GM19035 (cell line): ENCODE results near the gene UGT1A6.
"Not testable (repeated sequence)": the region's sequence is repeated elsewhere in the genome, so short reads cannot be mapped to it uniquely, and the experiment has no call there.

Experiments
- ATAC-seq: cut with Tn5 transposase; IDR thresholded peaks from one replicate; pipeline ENCODE4 v1.9.1; 2021; ENCODE audit not compliant: unreplicated experiment

UGT1A6 gene

DNA sequence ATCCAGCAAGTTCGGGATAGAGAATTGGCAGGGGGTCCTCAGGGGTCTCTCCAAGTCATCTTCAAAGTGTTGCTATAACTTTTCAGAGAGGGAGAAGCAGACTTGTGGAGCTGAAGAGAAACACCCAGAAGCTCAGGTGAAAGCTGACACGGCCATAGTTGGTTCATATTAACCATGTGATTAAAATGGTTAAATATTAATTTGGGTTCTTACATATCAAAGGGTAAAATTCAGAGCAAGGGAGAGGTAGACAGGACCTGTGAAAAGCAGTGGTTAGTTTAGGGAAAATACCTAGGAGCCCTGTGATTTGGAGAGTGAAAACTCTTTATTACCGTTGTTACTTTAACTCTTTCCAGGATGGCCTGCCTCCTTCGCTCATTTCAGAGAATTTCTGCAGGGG is at the start of gene UGT1A6:
Gene UGT1A6 (plus strand): TSS at position 243 of the 400 bp plus-strand sequence. CDS start 115 bp downstream, at position 358.
- ATAC-seq, result no peak

DNA sequence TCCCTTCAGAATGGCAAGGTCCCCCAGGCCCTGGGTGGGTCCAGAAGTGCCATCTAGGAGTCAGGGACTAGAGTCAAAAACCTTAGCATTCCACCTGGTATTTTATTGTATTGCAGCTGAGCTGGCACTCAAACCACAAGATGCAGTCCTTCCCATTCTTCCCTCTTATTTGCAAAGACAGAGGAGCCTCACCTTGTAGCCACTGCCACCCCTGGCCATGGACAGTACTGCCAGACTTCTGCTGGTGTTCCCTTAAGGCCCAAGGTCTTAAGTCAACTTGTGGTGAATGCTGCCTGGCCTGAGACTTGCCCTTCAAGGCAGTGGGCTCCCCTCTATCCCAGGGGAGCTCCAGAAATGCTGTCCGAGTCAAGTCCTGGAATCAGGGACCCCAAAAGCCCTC is 49.6 kb upstream of the UGT1A6 start:
- ATAC-seq, result no peak

DNA sequence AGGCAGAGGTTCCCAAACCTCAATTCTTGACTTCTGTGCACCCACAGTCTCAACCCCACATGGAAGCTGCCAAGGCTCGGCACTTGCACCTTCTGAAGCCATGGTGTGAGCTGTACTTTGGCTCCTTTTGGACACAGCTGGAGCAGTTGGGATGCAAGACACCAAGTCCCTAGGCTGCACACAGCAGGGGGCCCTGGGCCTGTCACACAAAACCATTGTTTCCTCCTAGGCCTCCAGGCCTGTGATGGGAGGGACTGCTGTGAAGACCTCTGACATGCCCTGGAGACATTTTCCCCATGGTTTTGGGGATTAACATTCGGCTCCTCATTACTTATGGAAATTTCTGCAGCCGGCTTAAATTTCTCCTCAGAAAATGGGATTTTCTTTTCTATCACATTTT is 46.7 kb upstream of the UGT1A6 start:
- ATAC-seq, result not testable (repeated sequence)

DNA sequence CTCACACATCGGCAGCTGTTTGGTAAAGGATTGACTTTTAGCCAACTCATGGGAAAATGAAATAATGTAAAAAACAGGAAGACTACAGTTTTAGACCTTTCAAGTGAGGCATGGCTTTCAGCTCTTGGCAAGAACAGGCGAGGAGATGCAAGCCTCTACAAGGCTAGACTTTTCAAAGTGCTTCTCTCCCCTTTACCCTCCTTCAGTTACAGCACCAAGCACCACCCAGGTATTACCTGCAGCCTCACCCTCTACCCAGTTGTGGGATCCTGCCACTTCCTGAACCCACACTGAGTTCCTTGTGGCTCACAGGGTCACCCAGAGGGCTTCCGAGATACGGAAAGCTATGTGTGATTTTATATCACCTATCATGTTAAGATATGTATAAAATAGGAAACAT is 41.7 kb upstream of the UGT1A6 start:
- no peak for ATAC-seq

DNA sequence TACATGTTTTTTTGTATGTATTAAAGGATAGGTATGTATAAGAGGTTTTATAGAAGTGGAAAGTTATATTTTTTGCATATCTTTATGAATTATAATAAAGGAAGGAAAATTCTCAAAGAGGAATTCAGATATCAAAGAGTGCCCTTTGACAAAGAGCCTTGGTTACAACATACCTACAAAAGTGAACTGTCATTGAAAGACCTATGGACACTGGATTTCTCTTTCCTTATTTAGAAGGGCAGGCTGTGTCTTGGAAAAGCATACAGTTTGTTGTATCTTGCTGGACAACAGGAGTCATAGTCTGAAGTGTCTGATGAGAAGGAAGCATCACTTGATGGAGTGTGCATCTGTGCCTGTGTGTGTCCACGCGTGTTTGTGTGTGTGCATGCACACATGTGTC is 41.3 kb upstream of the UGT1A6 start:
- ATAC-seq, result no peak

DNA sequence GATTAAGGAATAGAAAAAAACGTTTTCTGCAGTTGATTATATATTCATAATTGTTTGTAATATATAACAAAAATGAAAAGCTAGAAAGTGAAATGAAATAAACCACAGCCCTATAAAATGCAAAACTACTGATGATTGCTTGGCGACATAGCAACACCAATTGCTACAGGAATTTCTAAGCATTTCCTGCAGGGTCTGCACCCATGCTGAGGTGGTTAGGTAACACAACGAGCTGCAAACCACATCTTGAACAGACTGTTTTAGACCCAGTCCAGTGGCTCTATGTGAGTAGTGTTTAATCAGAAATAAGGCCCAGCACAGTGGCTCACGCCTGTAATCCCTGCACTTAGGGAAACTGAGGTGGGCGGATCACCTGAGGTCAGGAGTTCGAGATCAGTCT is 38.2 kb upstream of the UGT1A6 start:
- ATAC-seq, result no peak

DNA sequence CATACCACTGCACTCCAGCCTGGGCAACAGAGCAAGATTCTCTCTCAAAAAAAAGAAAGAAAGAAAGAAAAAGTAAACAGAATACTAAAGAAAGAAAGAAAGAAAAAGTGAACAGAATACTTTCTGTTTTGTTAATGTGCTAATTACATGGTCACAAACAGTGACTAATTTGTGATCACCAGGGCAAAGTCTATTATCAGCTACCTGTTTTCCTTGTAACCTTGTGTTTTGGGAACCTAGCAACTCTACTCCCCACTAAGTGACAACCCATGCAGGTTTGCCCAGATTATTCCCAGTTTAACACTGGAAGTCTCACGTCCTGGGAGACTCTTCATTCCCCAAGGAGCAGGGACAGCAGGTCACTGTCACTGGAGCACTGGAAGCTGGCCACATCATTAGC is 37.6 kb upstream of the UGT1A6 start:
- no peak for ATAC-seq

DNA sequence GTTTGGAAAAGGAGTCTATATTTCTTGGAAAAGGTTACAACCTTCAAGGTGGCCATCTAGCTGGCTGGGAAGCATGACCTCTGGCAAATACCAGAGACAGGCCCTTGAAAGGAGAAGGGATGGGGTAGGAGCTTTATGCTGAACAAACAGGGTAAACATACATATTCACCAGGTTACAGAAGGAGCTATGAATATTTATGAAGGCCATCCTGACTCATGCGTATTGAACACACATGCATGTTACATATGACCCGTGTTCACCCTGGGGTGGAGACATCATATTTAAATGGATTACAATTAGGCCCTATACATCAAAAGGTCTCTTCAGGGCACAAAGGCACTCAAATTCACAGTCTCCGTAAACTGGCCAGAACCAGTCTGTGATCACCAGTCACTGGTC is 36.7 kb upstream of the UGT1A6 start:
- ATAC-seq, result not testable (repeated sequence)

DNA sequence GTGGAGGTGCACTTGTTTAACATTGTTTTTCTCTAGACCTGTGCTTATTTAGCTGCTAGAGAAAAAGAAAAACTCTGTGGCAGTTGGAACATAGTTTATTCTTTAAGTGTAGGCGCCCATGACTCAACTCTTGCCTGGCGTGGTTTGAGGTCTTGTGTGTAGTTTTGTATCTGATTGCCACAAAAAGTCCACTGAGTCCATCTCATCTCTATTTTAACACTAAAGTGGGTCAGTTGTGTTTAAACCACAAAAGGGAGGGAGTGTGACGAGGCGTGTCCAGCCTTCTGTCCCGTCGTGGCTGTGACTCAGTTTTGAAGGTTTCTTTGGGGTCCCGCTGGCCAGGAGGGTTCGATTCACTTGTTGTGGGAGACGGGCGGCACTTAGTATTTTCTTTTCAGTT is 36.2 kb upstream of the UGT1A6 start:
- ATAC-seq, result no peak

DNA sequence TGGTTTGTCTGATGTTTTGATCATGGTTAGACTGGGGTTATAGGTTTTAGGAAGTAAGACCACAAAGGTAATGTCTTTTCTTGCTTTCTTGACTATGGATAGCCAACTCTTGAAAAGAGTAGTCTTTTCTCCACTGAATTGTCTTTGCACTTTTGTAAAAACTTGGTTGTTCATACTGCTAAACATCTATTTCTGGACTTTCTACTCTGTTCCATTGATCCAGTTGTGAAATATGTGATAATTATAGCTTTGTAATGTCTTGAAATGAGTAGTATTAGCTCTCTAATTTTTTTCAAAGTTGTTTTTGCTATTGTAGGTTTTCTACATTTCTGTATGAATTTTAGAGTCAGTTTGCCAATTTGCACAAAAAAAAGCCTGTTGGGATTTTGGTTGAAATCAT is 34.1 kb upstream of the UGT1A6 start:
- no peak for ATAC-seq

DNA sequence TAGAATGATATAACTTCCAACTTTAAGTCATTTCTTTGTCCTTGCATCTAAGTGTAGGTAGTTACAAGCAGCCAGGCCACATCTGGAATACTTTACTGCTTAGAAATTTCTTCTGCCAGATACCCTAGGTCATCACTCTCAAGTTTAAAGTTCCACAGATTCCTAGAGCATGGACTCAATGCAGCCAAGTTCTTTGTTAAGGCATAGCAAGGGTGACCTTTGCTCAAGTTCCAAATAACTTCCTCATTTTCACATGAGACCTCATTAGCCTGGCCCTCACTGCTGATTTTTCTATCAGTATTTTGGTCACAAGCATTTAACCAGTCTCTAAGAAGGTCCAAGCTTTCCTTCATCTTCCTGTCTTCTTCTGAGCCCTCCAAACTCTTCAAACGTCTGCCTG is 28.8 kb upstream of the UGT1A6 start:
- ATAC-seq, result no peak

DNA sequence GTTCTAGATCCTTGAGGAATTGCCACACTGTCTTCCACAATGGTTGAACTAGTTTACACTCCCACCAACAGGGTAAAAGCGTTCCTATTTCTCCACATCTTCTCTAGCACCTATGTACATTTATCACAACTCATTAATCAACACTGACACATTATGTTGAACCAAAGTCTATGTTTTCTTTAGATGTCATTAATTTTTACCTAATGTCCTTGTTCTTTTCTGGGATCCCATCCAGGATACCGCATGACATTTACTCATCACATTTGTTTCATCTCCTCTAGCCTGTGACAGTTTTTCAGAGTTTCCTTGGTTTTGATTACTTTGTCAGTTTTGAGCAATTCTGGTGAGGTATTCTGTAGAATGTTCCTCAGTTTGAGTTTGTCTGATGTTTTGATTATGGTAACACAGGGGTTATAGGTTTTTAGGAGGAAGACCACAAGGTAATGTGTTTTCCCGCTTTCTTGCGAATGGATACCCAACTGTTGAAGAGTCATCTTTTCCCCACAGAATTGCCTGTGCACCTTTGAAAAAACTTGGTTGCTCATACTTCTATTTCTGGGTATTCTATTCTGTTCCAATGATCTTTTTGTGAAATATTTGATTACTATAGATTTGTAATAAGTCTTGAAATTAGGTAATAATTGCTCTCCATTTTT is 24.0 kb upstream of the UGT1A6 start:
- ATAC-seq, result no peak

DNA sequence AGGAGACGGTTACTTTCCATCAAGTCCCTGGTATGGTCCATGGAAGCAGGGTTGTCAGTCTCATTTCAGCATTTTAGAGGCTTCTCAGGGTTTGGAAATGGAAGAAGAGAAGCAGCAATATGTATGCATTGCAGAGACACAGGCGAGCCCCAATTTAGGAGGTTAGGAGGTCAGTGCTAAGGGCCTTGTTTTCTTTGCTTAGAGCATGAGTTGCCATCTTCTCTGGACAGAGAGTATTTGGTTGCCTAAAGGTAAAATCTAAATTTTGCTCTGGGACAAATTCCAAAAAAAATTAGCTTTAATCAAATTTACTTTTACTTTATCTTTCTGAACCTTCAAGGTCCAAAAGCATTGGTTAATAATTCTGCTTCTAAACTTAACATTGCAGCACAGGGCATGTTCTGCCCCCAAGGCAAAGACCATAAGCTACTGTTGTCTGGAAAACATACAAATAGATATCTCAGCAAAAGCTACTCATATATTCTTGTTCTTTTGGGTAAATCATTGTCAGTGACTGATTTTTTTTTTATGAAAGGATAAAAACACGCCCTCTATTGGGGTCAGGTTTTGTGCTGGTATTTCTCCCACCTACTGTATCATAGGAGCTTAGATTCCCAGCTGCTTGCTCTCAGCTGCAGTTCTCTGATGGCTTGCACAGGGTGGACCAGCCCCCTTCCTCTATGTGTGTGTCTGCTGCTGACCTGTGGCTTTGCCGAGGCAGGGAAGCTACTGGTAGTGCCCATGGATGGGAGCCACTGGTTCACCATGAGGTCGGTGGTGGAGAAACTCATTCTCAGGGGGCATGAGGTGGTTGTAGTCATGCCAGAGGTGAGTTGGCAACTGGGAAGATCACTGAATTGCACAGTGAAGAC is 21.2 kb upstream of the UGT1A6 start, which contains the start of gene UGT1A9:
Gene UGT1A9 (plus strand): TSS at position 609 of the 872 bp plus-strand sequence. CDS start 37 bp downstream, at position 646.
- no peak for ATAC-seq

DNA sequence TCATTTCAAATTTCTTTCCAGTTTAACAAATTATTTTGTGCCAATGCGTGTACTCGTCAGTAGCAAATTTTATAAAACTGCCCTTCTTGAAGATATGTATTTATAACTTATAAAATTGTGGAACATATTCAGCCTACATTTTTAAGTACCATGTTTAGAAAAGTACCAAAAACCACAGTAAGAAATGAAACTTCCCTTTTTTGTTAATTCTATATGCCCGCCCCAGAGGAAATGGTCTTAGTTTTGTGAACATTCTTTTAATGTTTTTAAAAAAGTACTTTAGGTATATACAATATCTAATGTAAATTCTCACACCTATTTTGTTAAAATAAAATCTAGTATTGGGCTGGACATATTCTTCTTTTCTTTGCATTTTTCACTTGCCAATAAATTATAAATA is 19.8 kb upstream of the UGT1A6 start:
- no peak for ATAC-seq

DNA sequence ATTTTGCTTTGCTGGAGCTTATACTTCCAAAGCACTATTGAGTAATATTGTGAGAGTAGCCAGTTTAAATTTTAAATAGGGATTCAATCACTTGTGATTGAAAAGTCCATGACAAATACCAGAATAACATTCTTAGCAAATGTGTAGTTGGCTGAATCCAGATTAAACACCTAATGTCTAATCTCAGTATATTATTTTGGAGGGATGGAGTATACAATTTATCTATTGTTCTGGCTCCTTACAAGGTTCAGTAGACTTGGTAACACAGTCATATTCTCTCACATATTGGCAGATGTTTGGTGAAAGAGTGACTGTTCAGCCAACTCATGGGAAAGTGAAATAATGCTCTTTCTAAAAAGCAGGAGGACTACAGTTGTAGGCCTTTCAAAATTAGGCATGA is 18.8 kb upstream of the UGT1A6 start:
- ATAC-seq, result no peak

DNA sequence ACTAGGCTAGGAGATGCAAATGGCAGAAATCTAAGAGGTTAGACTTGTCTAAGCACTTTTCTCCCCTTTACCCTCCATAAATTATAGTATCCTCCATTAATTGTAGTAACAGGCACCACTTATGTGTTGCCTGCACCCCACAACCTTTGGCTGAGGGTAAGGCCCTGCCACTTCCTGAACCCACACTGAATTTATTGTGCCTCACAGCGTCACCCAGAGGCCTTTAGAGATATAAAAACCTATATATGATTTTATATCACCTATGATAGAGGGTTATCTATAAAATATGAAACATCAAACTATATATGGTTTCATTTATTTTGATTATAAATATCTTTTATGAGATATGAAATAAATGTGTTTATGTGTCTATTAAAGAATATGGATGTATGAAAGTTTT is 18.4 kb upstream of the UGT1A6 start:
- ATAC-seq, result no peak

DNA sequence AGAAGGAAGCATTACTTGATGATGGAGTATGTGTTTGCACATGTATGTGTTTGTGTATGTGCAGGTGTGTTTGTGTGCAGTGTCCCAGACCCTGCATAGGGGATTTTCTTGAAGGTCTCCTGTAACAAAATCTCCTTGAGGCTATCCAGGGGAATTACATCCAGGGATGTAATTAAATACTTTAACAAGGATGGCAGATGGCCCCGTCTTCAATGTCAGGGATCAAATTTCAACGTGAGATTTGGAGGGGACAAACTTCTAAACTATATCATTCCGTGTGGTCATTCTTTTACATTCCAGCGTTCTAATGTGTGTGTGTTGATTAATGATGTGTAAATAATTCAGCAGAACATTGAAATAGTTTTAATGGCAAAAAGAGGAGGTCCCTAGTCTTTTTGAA is 17.7 kb upstream of the UGT1A6 start:
- ATAC-seq, result no peak

DNA sequence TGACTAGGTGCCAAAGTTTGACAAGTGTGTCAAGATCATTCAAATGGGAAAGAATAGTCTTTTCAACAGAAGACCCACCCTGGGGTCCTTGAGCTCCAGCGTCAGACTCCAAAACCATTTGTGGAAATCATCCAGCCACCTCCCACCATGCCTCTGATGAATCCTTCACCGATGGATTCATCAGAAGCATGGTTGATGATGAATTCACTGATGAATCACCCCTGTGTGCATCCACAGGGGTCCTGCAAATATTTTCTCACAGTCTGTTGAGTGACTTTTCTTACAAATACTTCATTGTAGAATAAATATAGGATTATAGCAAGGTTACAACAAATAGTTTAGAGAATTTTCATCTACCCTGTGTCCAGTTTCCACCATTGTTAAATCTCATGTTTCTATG is 16.6 kb upstream of the UGT1A6 start:
- no peak for ATAC-seq

DNA sequence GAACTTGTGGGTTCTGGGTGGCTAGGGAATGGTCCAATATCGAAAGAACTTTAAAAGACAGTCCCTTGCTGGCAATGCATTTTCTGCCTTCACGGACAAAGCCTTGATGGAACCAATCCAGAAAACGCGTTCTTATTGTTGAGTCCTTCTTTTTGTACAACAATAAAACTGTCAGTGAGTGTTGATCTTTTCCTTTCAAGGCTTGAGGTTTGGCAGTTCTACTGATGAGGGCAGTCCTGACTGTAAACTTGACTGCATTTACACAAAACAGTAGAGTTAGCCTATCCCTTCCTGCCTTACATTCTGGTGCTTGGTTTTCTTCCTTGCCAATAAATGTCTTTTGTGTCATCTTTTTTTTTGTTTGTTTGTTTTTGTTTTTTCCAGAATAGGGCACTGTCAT is 13.5 kb upstream of the UGT1A6 start:
- no peak for ATAC-seq

DNA sequence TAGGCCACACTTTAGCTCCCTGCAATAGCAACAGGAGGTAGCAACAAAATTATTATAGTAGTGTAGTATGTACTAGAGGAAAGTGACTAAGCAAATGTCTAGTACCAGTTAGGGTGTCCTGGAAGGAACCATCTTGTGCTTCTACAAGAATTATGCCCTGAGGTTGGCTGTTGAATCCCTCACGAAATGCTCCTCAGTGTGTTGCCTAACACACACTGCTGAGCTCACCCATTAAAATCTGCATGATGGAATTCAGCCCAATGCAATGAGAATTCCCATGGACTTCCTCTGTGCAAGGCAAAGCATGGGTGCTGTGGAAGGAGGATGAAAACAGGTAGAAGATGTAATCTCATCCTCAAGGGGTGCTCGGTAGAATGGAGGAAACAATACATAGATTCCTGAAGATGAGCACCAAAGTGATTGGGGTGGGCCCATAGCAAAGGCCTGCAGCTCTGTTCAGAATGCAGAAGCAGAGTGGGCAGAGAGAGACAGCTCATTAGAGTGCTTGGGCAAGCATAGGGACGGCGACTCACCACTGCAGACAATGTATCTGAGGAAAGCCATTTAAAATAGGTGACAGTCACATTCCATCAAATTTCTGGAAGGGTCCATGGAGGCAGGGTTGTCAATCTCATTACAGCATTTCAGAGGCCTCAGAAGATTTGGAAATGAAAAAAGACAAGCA is 12.2 kb upstream of the UGT1A6 start:
- no peak for ATAC-seq

DNA sequence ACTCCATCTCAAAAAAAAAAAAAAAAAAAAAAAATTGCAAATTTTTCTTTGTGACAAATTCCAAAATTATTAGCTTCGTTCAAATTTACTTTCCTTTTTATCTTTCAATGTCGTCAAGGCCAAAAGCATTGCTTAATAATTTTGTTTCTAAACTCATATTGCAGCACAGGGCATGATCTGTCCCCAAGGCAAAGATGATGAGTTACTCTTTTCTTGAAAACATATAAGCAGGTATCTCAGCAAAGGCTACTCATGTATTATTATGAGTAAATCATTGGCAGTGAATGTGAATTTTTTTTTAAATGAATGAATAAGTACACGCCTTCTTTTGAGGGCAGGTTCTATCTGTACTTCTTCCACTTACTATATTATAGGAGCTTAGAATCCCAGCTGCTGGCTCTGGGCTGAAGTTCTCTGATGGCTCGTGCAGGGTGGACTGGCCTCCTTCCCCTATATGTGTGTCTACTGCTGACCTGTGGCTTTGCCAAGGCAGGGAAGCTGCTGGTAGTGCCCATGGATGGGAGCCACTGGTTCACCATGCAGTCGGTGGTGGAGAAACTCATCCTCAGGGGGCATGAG is 11.1 kb upstream of the UGT1A6 start, which contains the start of gene UGT1A7:
Gene UGT1A7 (plus strand): TSS at position 381 of the 579 bp plus-strand sequence. CDS start 37 bp downstream, at position 418.
- no peak for ATAC-seq
